Measurements from ENCODE around the gene MRPL57.
"Not testable (repeated sequence)": the region's sequence is repeated elsewhere in the genome, so short reads cannot be mapped to it uniquely, and the experiment has no call there.

The MRPL57 gene

GRCh38 chr13:21176215-21176981 lies at the start of gene MRPL57, which contains the start of gene SKA3:
Gene MRPL57, plus strand, starts transcription at chr13:21176658. Its CDS starts 259 bp downstream, at chr13:21176917.
Gene SKA3, minus strand, starts transcription at chr13:21176552. Its CDS starts 75 bp downstream, at chr13:21176477.
- DNase-seq, result peak; percentile 90

DNA sequence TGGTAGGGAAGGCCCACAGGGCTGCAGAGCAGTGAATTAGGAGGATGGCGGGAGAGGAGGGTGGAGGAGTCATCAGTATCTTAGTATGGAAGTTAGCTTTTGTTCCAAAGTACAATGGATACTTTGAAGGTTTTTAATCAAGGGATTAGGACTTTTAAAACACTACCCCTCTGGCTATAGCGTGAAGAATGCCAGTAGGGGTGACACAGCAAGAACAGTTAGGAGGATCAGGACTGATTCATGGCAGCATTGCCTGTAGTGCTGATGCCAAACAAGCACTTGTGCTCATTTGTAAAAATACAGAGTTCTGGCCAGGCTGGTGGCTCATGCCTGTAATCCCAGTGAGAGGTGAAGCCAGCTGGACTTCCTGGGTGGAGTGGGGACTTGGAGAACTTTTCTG lies 46.3 kb upstream of the MRPL57 start:
- no peak for DNase-seq

DNA sequence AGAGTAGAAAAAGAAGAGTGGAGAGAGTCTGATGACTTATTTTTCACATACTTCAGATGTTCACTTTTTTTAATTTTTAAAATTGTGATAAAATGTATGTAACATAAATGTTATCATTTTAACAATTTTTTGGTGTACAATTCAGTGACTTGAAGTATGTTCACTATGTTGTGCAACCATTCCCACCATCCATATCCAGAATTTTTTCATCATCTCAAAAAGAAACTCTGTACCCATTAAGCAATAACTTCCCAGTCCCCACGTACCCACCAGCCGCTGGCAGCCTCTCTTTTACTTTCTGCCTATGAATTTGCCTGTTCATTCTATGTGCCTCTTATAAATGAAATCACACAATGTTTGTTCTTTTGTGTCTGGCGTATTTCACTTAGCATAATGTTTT lies 43.4 kb upstream of the MRPL57 start:
- no peak for DNase-seq

DNA sequence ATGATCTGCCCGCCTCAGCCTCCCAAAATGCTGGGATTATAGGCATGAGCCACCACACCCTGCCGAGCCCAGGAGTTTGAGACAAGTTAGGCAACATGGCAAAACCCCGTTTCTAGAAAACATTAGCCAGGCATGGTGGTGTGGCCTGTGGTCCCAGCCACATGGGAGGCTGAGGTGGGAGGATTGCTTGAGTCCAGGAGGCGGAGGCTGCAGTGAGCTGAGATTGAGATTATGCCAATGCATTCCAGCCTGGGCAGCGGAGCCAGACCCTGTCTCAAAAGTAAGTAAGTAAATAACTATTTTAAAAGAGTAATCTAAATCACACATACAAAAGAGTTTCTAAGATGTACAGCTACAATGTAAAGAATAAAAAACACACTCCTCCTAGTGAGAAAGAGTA lies 42.0 kb upstream of the MRPL57 start:
- no peak for DNase-seq

DNA sequence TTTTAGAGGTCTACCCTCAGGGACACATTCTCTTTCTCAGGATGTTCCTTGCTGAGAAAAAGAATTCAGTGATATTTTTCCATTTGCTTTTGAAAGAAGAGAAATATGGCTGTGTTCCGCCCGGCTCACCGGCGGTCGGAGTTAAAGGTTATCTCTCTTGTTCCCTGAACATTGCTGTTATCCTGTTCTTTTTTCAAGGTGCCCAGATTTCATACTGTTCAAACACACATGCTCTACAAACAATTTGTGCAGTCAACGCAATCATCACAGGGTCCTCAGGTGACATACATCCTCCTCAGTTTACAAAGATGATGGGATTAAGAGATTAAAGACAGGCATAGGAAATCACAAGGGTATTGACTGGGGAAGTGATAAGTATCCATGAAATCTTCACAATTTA lies 40.6 kb upstream of the MRPL57 start:
- DNase-seq, result not testable (repeated sequence)

- DNase-seq, result no peak
Observed at GRCh38 chr13:21137696-21138095, 38.8 kb upstream of the MRPL57 start.

DNA sequence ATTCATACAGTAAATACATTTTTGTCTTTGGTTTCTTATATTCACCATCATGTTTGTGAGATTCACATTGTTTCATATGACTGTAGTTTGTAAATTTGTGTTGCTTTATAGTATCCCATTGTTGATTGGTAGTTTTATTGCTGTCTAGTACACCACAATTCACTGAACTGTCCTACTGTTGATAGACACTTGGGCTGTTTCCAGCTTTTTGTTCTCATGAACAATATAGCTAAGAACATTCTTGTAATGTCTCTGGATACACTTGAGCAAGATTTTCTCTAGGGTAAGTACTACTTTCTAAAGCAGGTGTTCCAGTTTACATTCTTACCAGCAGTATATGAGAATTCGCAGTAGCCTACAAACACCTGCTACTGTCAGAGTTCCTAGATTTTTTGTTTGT lies 37.9 kb upstream of the MRPL57 start:
- DNase-seq, result no peak

DNA sequence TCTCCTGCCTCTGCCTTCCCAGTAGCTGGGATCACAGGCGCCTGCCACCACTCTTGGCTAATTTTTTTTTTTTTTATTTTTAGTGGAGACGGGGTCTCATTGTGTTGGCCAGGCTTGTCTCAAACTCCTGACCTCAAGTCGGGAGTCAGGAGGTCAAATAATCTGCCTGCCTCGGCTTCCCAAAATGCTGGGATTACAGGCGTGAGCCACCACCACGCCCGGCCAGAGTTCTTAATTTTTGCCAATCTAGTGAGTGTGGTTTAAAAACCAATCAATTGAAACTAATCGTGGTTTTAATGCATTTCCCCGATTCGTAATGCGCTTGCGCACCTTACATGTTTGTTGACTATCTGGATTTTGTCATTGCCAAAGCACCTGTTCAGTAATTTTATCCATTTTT lies 37.1 kb upstream of the MRPL57 start:
- no peak for DNase-seq

GRCh38 chr13:21142766-21143165 lies 33.7 kb upstream of the MRPL57 start:
- DNase-seq, result no peak

DNA sequence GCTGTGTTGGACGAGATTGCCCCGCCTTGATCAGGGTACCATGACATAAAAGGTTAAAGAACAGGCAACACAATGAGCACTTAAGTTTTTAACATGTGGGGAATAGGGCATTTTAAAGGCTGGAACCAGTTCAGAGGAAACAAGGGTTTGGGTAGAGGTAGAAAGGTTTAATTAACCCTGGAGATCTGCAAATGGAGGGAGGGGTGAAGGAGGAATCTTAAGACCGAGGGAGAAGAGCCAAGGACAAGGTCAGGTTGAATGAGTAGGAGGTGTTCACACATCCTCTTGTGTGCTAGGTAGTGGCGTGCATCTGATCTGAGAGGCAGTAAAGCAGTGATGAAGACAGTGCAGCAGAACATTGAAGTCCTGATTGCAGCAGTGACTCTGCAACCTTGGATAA lies 28.6 kb upstream of the MRPL57 start:
- DNase-seq, result no peak

DNA sequence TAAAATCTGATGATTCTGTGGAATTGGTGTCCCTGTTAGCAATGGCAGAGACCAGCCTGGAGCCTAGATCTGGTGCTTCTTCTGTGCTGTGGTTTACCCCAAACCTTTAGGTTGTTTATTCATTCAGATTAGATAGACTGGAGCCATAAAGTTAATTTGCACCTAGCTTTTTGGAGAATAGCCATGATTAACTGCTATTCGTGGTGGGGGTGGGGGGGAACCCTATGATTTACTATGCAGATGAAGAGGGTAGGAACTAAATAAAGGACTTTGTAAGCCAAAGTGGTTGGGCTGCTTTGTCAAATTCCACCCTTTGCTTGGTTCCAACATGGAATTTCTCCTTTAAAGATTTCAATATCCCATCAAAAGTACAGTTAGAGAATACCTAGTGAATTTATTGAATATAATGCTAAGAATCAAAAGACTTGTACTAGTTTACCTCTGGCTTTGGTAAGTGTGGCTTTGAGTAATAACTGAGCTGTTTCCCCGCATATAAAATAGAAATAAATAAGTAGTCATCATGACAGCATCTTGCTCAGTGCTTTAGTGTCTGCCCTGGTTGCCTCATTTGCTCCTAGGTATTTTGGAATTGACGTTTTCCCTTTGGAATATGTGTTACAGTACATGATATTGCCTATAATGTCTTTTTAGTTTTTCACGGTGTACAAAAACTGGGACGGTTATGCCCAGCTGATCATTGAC lies 27.8 kb upstream of the MRPL57 start:
- no peak for DNase-seq

DNA sequence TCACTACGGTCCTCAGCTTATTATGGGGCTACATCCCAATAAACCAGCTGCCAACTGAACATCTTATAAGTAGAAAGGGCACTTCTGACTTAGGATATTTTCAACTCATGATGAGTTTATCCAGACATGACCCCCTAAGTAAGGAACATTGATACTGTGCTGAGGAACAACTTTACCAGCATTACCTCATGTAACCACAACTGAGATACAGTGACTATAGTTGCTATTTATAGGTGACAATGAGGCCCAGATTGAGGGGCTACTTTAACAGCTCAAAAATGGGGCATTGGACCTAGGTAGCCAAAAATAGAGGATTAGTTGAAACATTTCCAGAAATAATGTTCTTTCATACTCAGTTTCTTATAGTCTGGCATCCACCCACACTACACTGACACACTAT lies 26.9 kb upstream of the MRPL57 start:
- DNase-seq, result no peak

DNA sequence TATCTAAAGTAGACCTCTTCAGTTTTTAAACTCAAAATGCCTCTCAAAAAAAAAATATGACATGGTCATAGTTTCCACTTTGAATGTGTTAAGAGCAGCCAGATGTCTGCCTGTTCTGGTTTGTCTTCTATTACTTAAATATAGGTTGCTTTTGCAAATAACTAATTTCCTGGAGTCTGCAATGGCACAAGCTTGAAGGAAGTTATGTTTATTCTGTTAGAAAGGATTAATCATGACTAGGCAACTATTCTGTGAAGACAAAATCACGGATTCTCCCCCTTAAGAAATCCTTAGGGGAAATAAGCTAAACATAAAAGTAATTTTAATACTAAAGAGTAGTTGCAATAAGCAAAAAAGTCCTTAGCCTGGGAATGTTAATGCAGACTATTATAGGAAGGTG lies 26.4 kb upstream of the MRPL57 start:
- DNase-seq, result no peak

DNA sequence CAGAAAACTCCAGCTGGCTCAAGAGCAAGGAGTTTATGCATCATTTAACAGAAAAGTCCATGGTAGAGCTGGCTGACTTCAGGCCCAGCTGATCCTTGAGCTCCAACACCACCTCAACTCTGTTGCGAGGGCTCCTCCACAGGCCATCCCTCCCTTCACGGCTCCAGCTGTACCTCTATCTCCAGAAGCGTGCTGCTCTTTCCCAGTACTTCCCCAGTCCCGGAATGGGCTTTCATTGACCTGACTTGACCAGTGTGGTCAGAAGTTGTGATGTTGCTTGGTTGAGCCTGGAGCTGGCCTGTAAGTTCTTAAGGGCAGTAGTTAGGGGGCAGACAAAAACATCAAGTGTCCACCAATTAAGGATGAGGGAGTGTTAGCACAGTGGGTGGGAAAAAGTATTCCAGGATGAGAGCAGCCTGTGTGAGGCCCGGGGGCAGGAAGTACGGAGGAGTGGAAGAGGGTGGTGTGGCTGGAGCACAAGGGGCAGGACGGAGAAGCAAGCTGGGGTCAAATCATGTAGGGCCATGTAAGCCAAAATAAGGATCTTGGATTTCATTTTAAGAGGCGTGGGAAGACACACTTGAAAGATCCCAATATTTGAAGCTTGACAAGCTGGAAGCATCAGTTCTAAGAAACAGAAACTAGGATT lies 24.1 kb upstream of the MRPL57 start:
- no peak for DNase-seq

- no peak for DNase-seq
Observed at GRCh38 chr13:21164631-21165030, 11.8 kb upstream of the MRPL57 start.

- DNase-seq, result not testable (repeated sequence)
Observed at GRCh38 chr13:21165606-21166005, 10.9 kb upstream of the MRPL57 start.

DNA sequence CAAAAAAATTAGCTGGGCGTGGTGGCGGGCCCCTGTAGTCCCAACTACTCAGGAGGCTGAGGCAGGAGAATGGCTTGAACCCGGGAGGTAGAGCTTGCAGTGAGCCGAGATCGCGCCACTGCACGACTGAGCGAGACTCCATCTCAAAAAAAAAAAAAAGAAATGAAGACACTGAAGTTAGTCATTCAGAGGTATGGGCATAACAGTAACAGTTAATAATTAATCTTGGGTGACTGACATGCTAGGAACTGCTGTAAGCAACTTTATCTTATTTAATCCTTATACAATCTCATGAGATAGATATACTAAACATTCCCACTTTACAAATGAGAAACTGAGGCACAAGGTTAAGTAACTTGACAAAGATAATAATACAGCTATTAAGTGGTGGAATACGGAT lies 5.0 kb upstream of the MRPL57 start:
- no peak for DNase-seq

DNA sequence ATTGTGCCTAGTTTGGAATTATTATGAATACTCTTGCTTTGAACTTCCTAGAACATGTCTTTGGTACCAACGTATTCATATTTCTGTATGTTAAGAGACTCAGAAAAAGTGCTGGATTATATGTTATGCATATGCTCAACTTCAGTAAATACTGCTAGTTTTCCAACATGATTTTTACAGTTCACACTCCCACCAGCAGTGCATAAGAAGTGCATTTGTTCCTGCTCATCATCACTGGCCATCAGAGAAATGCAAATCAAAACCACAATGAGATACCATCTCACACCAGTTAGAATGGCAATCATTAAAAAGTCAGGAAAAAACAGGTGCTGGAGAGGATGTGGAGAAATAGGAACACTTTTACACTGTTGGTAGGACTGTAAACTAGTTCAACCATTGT lies 2.7 kb upstream of the MRPL57 start:
- not testable (repeated sequence) for DNase-seq

GRCh38 chr13:21175656-21176214 lies 723 bp upstream of the MRPL57 start:
- no peak for DNase-seq

DNA sequence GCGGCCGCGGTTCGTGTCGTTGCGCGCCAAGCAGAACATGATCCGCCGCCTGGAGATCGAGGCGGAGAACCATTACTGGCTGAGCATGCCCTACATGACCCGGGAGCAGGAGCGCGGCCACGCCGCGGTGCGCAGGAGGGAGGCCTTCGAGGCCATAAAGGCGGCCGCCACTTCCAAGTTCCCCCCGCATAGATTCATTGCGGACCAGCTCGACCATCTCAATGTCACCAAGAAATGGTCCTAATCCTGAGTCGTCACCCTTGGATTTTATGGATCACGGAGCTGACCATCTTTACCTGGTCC lies 475 bp downstream of the MRPL57 start:
- DNase-seq, result peak; percentile 50

GRCh38 chr13:21181671-21182070 lies 5.2 kb downstream of the MRPL57 start:
- no peak for DNase-seq

GRCh38 chr13:21186410-21186809 lies 10.0 kb downstream of the MRPL57 start:
- DNase-seq, result not testable (repeated sequence)

DNA sequence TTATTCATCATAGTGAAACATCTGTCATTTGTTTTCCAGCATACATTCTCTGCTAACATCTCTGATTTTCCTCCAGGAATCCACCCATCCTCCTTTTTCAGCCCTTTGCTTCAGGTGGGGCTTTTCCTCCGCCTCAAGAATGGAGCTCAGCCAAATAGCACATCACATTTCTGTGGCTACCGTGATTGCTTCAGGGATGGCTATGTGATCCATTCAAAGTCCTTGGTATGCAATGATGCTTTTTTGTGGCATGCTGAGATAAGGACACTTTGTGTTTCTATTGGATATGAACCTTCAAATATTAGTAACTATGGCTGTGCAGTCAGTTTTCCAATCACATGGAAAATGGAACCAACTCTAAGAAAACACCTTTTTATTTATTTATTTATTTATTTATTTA lies 18.3 kb downstream of the MRPL57 start:
- DNase-seq, result not testable (repeated sequence)
